Measurements from ENCODE around the gene GNG7. TPM values are rescaled to one million over a fixed set of nuclear protein-coding genes. Genes with fewer than 3 reads are reported as not detected.
A peak's percentile ranks its signal among the peaks of the same experiment; 100 is the strongest.
"Not testable (repeated sequence)": the region's sequence is repeated elsewhere in the genome, so short reads cannot be mapped to it uniquely, and the experiment has no call there.

The GNG7 gene
- total and polyA plus RNA-seq, 7 donors: 1.2 to 8.0 (median 2.6) TPM

DNA sequence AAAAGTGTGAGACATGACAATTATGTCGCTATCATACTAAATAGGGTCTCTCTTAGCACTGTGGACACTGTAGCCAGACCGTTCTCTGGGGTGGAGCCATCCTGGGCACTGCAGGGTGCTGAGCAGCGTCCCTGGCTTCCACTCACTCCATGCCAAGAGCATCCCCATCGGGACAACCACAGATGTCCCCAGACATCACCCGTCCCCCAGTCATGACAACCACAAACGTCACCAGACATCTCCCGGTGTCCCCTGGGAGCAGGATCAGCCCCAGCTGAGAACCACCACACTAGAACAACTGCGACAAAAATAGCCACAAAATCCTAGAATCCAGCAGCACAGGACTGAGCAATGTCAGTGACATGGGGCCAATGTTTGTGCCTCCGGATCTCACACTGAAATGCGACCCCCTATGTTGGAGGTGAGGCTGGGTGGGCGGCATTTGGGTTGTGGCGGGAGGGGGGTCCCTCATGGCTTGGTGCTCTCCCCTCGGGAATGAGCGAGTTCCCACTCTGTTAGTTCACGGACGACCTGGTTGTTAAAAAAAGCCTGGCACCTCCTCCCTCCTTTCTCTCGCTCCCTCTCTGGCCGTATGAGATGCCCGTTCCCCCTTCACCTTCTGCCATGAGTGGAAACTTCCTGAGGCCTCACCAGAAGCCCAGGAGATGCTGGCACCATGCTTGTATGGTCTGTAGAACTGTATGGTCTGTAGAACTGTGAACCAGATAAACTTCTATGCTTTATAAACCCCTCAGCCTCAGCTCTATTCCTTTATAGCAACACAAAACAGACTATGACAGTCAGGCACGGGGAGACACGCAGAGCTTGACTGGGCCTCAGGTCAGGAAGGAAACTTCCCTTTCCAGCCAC, 132.7 kb downstream of the GNG7 start:
- 88 to 90% methylated on average over 21 of the region's 21 CpGs for WGBS, 2 donors
- TF ChIP-seq POLR2A (IDR thresholded peaks at IDR 0.05) (no peak), POLR2AphosphoS5 (IDR thresholded peaks at IDR 0.05) (no peak), EP300 (IDR thresholded peaks at IDR 0.05) (no peak)
- TF ChIP-seq, protein P1, sequence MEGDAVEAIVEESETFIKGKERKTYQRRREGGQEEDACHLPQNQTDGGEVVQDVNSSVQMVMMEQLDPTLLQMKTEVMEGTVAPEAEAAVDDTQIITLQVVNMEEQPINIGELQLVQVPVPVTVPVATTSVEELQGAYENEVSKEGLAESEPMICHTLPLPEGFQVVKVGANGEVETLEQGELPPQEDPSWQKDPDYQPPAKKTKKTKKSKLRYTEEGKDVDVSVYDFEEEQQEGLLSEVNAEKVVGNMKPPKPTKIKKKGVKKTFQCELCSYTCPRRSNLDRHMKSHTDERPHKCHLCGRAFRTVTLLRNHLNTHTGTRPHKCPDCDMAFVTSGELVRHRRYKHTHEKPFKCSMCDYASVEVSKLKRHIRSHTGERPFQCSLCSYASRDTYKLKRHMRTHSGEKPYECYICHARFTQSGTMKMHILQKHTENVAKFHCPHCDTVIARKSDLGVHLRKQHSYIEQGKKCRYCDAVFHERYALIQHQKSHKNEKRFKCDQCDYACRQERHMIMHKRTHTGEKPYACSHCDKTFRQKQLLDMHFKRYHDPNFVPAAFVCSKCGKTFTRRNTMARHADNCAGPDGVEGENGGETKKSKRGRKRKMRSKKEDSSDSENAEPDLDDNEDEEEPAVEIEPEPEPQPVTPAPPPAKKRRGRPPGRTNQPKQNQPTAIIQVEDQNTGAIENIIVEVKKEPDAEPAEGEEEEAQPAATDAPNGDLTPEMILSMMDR (IDR thresholded peaks at IDR 0.05): no peak
- H3K27me3 ChIP-seq: no peaks in the 10 kb centered on the region
- peak; percentile 50 for DNase-seq
- H3K9me3 ChIP-seq: no peaks in the 10 kb centered on the region
- intact Hi-C loops (cut with DNase I): no loop called here
- H3K4me3 ChIP-seq: no peak overlapping the region
- no peaks in the 10 kb centered on the region for H3K4me1 ChIP-seq
- no peaks in the 10 kb centered on the region for H3K36me3 ChIP-seq
- no peak overlapping the region for H3K27ac ChIP-seq

DNA sequence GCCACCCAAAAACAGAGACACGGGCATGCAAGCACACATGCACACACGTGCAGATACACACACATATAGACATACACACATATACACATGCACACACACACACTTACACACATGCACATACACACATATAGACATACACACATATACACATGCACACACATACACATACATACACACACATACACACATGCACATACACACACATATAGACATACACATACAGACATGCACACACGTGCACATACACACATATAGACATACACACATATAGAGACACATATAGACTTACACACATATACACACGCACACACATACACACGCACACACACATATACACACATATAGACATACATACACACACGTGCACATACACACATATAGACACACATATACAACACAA, 134.5 kb downstream of the GNG7 start:
- Histone ChIP-seq H3K4me3 (no peak overlapping the region), H3K27me3 (no peaks in the 10 kb centered on the region), H3K36me3 (no peaks in the 10 kb centered on the region), H3K4me1 (no peaks in the 10 kb centered on the region), H3K27ac (no peak overlapping the region), H3K9me3 (no peaks in the 10 kb centered on the region)
- DNase-seq: no peak
- TF ChIP-seq, protein P1 (IDR thresholded peaks at IDR 0.05): no peak
- TF ChIP-seq POLR2A (IDR thresholded peaks at IDR 0.05): no peak
- TF ChIP-seq POLR2AphosphoS5 (IDR thresholded peaks at IDR 0.05): no peak
- no peak for TF ChIP-seq EP300 (IDR thresholded peaks at IDR 0.05)
- intact Hi-C loops (cut with DNase I): no loop called here
- 53 to 69% methylated on average over 6 of the region's 6 CpGs for WGBS, 2 donors

DNA sequence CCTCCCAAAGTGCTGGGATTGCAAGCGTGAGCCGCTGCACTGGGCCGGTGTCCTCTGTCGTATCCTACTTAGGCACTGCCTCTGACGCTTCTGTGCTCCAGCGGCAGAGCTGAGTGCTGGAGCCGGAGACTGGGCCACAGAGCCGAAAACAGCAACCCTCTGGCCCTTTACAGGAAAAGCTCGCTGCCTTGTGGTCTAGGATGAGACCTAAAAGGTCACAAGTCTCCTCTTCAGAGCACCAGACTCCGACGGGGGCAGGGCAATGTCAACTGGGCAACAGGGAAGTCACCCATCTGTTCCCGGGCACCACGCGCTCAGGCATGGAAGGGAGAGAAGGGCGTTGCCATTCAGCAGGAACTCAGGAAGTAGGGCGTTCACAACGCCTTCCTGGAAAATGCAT, 134.9 kb downstream of the GNG7 start:
- Histone ChIP-seq H3K9me3 (no peaks in the 10 kb centered on the region), H3K27me3 (no peaks in the 10 kb centered on the region), H3K4me1 (no peaks in the 10 kb centered on the region), H3K4me3 (no peak overlapping the region), H3K36me3 (no peaks in the 10 kb centered on the region), H3K27ac (peak overlapping the region in 1 of 4 donors; percentile 46)
- WGBS, 2 donors: 56 to 66% methylated on average over 17 of the region's 17 CpGs
- DNase-seq: peak; percentile 85
- TF ChIP-seq, protein P1 (IDR thresholded peaks at IDR 0.05): no peak
- TF ChIP-seq POLR2A (IDR thresholded peaks at IDR 0.05) (no peak), POLR2AphosphoS5 (IDR thresholded peaks at IDR 0.05) (peak in 1 of 4 donors; percentile 69), EP300 (IDR thresholded peaks at IDR 0.05) (peak in 2 of 4 donors; percentile 25 to 61)
- intact Hi-C loops (cut with DNase I): no loop called here

GRCh38 chr19:2563546-2563945, 138.9 kb downstream of the GNG7 start:
- H3K4me3 ChIP-seq; intact Hi-C loops (cut with DNase I); H3K27me3 ChIP-seq; H3K9me3 ChIP-seq; H3K4me1 ChIP-seq; H3K27ac ChIP-seq; H3K36me3 ChIP-seq: not testable (repeated sequence)
- DNase-seq: peak; percentile 54
- WGBS, 2 donors: 87 to 92% methylated on average over 9 of the region's 9 CpGs

GRCh38 chr19:2561895-2562294, 140.6 kb downstream of the GNG7 start:
- no peaks in the 10 kb centered on the region for H3K27me3 ChIP-seq
- H3K4me3 ChIP-seq: no peak overlapping the region
- no peak overlapping the region for H3K27ac ChIP-seq
- H3K36me3 ChIP-seq: no peaks in the 10 kb centered on the region
- no peak for TF ChIP-seq POLR2AphosphoS5 (IDR thresholded peaks at IDR 0.05)
- TF ChIP-seq EP300 (IDR thresholded peaks at IDR 0.05): no peak
- TF ChIP-seq POLR2A (IDR thresholded peaks at IDR 0.05): no peak
- TF ChIP-seq, protein P1 (IDR thresholded peaks at IDR 0.05): no peak
- no peaks in the 10 kb centered on the region for H3K9me3 ChIP-seq
- no peaks in the 10 kb centered on the region for H3K4me1 ChIP-seq
- intact Hi-C loops (cut with DNase I): no loop called here
- no peak for DNase-seq
- WGBS, 2 donors: 44 to 76% methylated on average over 14 of the region's 14 CpGs
